Activated naive CD8-positive, alpha-beta T cell treated with anti-CD3 and anti-CD28 coated beads for 36 hours (primary cell): ENCODE data around the gene TRIP4. TPM values are rescaled to one million over a fixed set of nuclear protein-coding genes. Genes with fewer than 3 reads are reported as not detected.
"Not testable (repeated sequence)": the region's sequence is repeated elsewhere in the genome, so short reads cannot be mapped to it uniquely, and the experiment has no call there.

Source experiments
- DNase-seq: peaks from one replicate; pipeline ENCODE4 v3.0.0; 2021
- H3K27ac Mint-ChIP-seq: one replicate; pipeline ENCODE4 v1.8.0; 2022; ENCODE audit warnings: mild to moderate bottlenecking, moderate library complexity, mixed read lengths
- H3K27me3 Mint-ChIP-seq: one replicate; pipeline ENCODE4 v1.8.0; 2022; ENCODE audit warnings: mild to moderate bottlenecking, mixed read lengths
- H3K36me3 Mint-ChIP-seq: one replicate; pipeline ENCODE4 v1.8.0; 2021; ENCODE audit warnings: mild to moderate bottlenecking, mixed read lengths
- H3K4me1 Mint-ChIP-seq: one replicate; pipeline ENCODE4 v1.8.0; 2021; ENCODE audit warnings: mixed read lengths
- H3K4me3 Mint-ChIP-seq: one replicate; pipeline ENCODE4 v1.8.0; 2022; ENCODE audit warnings: mild to moderate bottlenecking, moderate library complexity, mixed read lengths
- H3K9me3 Mint-ChIP-seq: one replicate; pipeline ENCODE4 v1.8.0; 2022; ENCODE audit warnings: mixed read lengths
- total RNA-seq, 2 experiments: library from RNA; stranded (reverse); gene quantifications; one replicate each; pipeline ENCODE4 v1.2.3, GENCODE V29; 2021

The TRIP4 gene
- total RNA-seq, 2 experiments from 2014 or later: 18.0 to 18.4 TPM

DNA sequence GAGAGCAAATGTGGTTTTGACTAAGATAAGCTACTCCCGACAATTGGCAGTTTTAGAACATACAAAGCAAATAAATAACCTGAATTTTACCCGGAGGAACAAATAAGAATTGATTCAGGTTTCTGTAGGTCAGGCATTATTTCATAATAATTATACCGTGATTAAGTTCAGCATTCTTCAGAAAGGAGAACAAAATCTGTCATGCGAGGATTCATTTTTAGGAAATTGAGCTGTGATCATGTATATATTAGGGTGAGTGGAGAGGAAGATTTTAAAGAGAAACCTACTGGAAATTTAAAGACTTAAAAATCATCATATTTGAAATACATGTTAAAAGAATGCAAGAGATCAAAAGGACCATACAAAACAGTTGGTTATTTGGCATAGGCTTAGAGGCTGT, 93.3 kb downstream of the TRIP4 start:
- H3K9me3 Mint-ChIP-seq: no peaks in the 10 kb centered on the region
- no peak overlapping the region for H3K27ac Mint-ChIP-seq
- no peak overlapping the region for H3K4me3 Mint-ChIP-seq
- no peak for DNase-seq
- H3K4me1 Mint-ChIP-seq: peaks cover 31% of the 10 kb centered on the region
- peaks cover 12% of the 10 kb centered on the region for H3K36me3 Mint-ChIP-seq
- no peaks in the 10 kb centered on the region for H3K27me3 Mint-ChIP-seq

DNA sequence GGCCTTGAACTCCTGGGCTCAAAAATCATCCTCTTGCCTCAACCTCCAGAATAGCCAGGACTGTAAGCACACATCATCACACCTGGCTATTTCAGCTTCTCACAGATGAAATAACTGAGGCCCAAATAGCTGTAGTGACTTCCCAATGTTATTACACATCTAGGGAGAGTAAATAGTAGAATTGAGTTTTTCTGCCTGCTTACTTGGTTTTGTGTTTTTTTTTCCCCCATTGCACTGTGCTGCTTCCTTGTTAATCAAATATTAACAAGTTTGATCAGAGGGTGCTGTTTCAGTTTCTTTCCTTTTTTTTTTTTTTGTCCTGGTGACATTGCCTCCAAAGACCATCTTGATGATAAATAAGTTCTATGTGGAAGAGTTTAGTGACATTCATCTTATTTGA, 96.1 kb downstream of the TRIP4 start:
- DNase-seq: no peak
- H3K36me3 Mint-ChIP-seq: peaks cover 17% of the 10 kb centered on the region
- H3K4me1 Mint-ChIP-seq: peaks cover 18% of the 10 kb centered on the region
- H3K4me3 Mint-ChIP-seq: no peak overlapping the region
- H3K27ac Mint-ChIP-seq: no peak overlapping the region
- no peaks in the 10 kb centered on the region for H3K9me3 Mint-ChIP-seq
- H3K27me3 Mint-ChIP-seq: no peaks in the 10 kb centered on the region

DNA sequence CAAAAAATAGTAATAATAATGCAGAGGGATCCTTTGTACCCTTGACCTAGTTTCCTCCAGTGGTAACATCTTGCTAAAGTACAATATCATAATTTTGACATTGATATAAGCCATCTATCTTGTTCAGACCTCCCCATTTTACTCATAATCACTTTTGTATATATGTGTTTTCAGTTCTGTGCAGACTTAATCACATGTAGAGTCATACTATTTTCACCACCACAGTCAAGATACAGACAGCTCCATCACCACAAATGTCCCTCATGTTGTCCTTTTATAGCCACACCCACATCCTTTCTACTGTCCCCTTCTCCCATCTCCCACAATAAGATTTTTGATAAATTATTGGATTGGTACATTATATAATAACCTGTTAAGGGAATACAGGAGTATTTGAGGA, 98.2 kb downstream of the TRIP4 start:
- no peak overlapping the region for H3K4me3 Mint-ChIP-seq
- no peak overlapping the region for H3K27ac Mint-ChIP-seq

DNA sequence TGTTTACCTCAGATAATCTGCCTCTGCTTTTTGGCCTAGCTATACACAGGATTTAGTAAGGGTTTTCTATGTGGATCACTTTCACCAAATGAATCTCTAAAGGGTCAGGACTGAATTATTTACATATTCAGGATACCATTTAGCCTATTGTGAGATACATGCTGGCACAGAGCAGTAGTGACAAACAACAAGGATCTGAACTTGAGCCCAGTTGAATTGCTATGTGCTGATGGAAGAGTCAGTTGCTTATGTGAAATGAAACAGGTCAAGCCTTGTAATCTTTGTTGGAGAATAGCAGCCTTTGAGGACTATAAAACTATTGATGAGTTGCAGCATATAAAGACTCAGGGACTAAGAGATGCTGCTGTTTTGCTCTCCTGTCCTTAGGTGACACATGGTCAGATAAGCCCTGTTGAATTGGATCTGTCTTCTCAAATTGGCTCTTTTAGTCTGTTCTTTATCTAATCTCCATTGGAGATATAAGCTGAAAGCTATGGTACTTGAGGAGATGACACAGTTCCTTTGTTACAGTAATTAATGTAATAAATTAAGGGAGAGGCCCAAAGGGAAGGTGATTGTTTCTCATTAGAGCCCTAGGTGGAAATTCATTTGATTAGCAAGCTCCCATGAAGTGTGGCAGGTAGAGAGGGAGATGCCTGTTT, 103.1 kb downstream of the TRIP4 start:
- Mint-ChIP-seq H3K27ac (peak overlapping the region; percentile 39), H3K36me3 (peaks cover 34% of the 10 kb centered on the region), H3K4me3 (no peak overlapping the region), H3K27me3 (no peaks in the 10 kb centered on the region), H3K9me3 (no peaks in the 10 kb centered on the region), H3K4me1 (peaks cover 35% of the 10 kb centered on the region)
- no peak for DNase-seq

More for the DNA sequence above, 98.2 kb downstream of the TRIP4 start:
- DNase-seq: no peak
- Mint-ChIP-seq H3K27me3 (no peaks in the 10 kb centered on the region), H3K9me3 (no peaks in the 10 kb centered on the region), H3K36me3 (peaks cover 27% of the 10 kb centered on the region), H3K4me1 (peaks cover 12% of the 10 kb centered on the region)

DNA sequence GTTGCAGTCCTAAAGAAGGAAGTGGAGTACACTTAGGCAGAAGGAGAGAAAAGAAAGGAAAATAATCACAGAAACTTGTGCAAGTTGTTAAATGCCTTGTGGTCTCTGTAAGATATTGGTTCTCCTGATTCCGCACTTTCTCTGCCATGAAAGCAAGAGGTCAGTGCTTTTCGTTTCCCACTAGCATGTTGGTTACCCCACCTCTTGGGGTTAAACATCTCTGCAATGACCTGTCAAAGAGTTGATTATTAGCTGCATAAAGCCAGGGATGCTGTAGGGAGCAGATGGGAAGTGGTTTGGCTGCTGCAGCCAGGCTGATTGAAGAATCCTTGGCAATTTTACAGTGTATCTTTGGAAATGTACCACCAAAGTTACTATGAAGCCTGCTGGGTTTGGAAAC, 106.0 kb downstream of the TRIP4 start:
- Mint-ChIP-seq H3K36me3 (peaks cover 42% of the 10 kb centered on the region), H3K27ac (no peak overlapping the region), H3K27me3 (no peaks in the 10 kb centered on the region), H3K9me3 (no peaks in the 10 kb centered on the region), H3K4me1 (peaks cover 47% of the 10 kb centered on the region), H3K4me3 (no peak overlapping the region)
- no peak for DNase-seq

DNA sequence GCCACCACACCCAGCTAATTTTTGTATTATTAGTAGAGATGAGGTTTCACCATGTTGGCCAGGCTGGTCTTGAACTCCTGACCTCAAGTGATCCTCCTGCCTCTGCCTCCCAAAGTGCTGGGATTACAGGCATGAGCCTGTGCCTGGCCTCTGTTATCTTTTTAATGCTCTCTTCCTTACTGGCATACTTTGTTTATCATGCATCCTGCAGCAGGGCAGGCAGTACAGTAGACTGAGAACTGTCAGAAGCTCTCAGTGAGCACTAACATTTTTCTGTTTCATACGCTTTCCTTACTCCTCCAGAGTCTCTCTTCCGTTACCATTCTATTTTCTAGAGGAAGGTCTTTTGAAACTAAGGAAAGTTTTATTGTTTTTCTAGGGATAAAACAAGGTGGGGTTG, 108.3 kb downstream of the TRIP4 start:
- Mint-ChIP-seq H3K36me3 (peaks cover 50% of the 10 kb centered on the region), H3K4me1 (peaks cover 66% of the 10 kb centered on the region)
- H3K4me3 Mint-ChIP-seq, DNase-seq, H3K27ac Mint-ChIP-seq, H3K27me3 Mint-ChIP-seq, H3K9me3 Mint-ChIP-seq: not testable (repeated sequence)

DNA sequence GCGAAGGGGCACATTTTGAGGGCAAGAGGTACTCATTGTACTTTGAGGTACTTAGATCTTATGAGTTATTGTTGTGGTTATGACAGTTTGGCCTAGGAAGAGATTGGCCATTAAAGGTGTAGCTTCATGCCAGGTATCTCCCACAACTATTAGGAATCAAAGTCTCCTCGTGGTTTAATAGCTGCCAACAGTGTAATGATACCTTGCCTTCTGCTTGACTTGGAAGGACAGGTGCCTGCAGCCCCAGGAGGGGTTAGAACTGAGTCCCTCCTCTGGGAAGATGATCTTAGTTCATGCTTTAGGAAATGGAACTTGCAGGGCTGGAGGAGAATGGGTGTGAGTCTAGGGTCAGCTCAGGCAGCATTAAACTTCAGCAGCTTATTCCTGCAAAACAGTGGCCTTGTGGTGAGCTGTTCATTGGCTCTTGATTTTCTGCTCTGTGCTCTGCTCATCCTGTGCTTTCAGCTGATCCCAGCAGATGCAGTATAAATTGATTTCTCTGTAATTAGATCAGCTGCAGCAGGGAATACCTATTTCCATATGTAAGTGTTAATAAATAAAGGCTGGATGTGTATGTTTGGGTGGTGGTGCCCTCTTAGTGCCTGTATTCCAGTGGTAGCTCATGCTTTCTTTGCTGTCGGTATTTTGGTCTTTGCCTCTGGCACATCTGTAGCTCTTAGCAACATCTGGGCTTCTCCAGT, 113.2 kb downstream of the TRIP4 start:
- H3K4me3 Mint-ChIP-seq: no peak overlapping the region
- DNase-seq: no peak
- peak overlapping the region; percentile 36 for H3K27ac Mint-ChIP-seq
- no peaks in the 10 kb centered on the region for H3K27me3 Mint-ChIP-seq
- no peaks in the 10 kb centered on the region for H3K9me3 Mint-ChIP-seq
- H3K4me1 Mint-ChIP-seq: peaks cover 73% of the 10 kb centered on the region
- peaks cover 48% of the 10 kb centered on the region for H3K36me3 Mint-ChIP-seq

DNA sequence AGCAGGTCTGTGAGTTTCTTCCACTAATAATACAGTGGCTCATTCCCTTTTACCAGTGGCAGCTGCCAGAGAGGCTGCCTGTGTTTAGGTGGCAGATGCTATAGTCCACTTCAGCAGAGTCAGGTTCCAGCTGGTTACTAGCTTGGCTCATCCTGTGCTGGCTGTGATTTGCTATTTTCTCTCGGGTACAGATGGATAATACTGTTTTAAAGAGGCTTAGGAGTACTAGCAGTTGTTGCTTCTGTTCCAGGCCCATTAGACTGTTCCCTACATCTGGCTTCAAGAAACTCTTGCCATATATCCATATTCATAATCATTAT, 113.7 kb downstream of the TRIP4 start:
- Mint-ChIP-seq H3K4me3 (no peak overlapping the region), H3K9me3 (no peaks in the 10 kb centered on the region), H3K4me1 (peaks cover 69% of the 10 kb centered on the region), H3K36me3 (peaks cover 43% of the 10 kb centered on the region), H3K27ac (peak overlapping the region; percentile 36), H3K27me3 (no peaks in the 10 kb centered on the region)
- DNase-seq: no peak

DNA sequence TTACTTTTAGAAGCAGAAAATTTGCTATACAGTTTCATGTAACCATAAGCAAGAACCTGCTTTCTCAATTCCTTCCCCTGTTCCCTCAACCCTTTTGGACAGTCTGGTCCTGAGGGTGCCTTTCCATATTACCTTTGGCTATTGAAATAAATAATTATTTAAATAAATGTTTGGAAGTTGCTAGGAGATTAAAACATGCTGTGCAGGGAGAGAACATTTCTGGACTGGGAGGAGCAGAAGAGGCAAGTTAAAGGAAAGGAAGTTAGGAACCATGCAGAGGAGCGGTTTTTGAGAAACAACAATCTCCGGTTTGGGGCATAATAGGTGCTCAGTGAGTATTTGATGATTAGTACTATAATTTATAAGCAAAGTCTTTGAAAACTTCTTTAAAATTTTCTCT, 114.5 kb downstream of the TRIP4 start:
- Mint-ChIP-seq H3K36me3 (peaks cover 43% of the 10 kb centered on the region), H3K27me3 (no peaks in the 10 kb centered on the region), H3K4me3 (no peak overlapping the region), H3K4me1 (peaks cover 73% of the 10 kb centered on the region), H3K9me3 (no peaks in the 10 kb centered on the region), H3K27ac (peak overlapping the region; percentile 46)
- DNase-seq: no peak

DNA sequence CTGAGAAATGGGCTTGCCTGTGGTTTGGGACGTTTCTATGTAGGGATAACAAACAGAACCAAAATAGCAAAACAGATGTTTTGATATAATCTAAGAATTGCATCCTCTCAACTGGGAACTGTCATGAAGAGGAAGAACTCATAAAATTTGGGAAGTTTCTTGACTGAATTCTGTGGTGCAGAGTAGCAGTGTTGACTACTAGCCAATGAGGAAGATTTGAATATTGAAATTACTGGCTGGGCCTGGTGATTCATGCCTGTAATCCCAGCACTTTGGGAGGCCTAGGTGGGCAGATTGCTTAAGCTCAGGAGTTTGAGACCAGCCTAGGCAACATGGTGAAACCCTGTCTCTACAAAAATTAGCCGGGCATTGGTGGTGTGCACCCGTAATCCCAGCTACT, 114.9 kb downstream of the TRIP4 start:
- Mint-ChIP-seq H3K4me3 (no peak overlapping the region), H3K4me1 (peaks cover 75% of the 10 kb centered on the region), H3K27ac (peak overlapping the region; percentile 46), H3K36me3 (peaks cover 43% of the 10 kb centered on the region), H3K9me3 (no peaks in the 10 kb centered on the region), H3K27me3 (no peaks in the 10 kb centered on the region)
- DNase-seq: no peak

DNA sequence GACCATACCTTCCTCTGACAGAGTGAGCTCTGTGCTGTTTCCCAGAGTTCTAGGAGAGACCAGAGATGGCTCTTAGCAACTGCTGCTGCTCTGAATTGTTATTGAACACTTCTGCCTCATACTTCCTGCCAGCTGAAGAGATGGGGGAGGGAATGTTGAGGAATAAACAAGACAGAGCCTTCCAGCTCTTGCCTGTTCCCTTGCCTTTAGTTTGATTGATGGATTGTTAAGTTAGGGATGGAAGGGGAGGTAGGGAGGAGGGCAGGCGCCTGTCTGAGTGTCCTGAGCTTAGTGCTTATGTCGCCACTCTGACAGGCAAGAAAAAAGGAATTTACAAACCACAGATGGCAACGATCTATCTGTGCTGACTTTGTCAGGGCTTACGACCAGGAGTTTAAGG, 115.6 kb downstream of the TRIP4 start:
- Mint-ChIP-seq H3K4me3 (peak overlapping the region; percentile 50), H3K36me3 (peaks cover 40% of the 10 kb centered on the region), H3K27me3 (no peaks in the 10 kb centered on the region), H3K9me3 (no peaks in the 10 kb centered on the region), H3K4me1 (peaks cover 79% of the 10 kb centered on the region), H3K27ac (peak overlapping the region; percentile 46)
- no peak for DNase-seq

DNA sequence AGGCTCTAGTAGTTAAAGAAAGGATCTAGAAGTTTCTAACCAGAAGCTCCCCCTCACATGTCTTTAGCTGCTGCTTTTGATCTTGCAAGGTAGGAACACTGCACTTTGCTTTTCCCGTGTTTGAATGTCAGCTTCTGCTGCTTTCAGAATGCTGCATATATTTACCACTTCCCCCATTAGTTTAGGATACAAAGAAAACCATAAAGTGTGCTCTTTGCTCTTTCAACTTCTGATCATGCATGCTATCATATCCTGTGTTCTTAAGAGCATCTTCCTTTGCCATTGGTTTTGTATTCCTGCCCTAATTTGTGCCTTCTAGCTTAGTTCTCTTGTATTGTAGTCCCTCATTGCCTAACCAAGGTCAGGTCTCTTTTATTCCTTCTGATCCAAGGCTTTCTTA, 116.0 kb downstream of the TRIP4 start:
- H3K4me1 Mint-ChIP-seq: peaks cover 79% of the 10 kb centered on the region
- H3K4me3 Mint-ChIP-seq: peak overlapping the region; percentile 50
- no peak for DNase-seq
- H3K27ac Mint-ChIP-seq: peak overlapping the region; percentile 46
- no peaks in the 10 kb centered on the region for H3K27me3 Mint-ChIP-seq
- no peaks in the 10 kb centered on the region for H3K9me3 Mint-ChIP-seq
- H3K36me3 Mint-ChIP-seq: peaks cover 36% of the 10 kb centered on the region

Other genes with a start within 250 kb of the TRIP4 start
- under 1 TPM; 0.42 to 0.74 TPM for gene SNX22, start 236.1 kb upstream of the TRIP4 start, total RNA-seq
- 100 to 1,000 TPM; 315 to 318 TPM for gene PPIB, start 224.8 kb upstream of the TRIP4 start, total RNA-seq
- gene CSNK1G1, start 31.7 kb upstream of the TRIP4 start, total RNA-seq: 10 to 100 TPM; 17.5 to 19.2 TPM
- 100 to 1,000 TPM; 126 to 134 TPM for gene PCLAF, start 6.4 kb upstream of the TRIP4 start, total RNA-seq
- gene ZNF609, start 72.7 kb downstream of the TRIP4 start, total RNA-seq: 10 to 100 TPM; 32.4 to 35.3 TPM